GM12878 (cell line): ENCODE data around the gene RHOB. TPM values are rescaled to one million over a fixed set of nuclear protein-coding genes. Genes with fewer than 3 reads are reported as not detected.

Source experiments
- ATAC-seq: fragments of 200-7000 bp; cut with Tn5 transposase; 3 replicates; pipeline ENCODE4 v1.9.1; 2020; ENCODE audit warnings: mild to moderate bottlenecking, moderate library complexity
- BruUV-seq: library from RNA; stranded (reverse); fragments of 400-500 nt; replicated peaks from 2 replicates; lab custom pipeline; 2021; lab: Mats Ljungman, UMichigan
- CTCF ChIA-PET: fragments of 300-600 bp; sonication (Branson Sonifier 250); formaldehyde crosslinking; extraction: SDS; loops from one replicate; lab custom pipeline; 2021; ENCODE audit warnings: inconsistent platforms; lab: Yijun Ruan, JAX
- POLR2A ChIA-PET: fragments of 350-600 bp; formaldehyde crosslinking; extraction: SDS; loops from one replicate; lab custom pipeline; 2021; ENCODE audit warnings: inconsistent platforms; lab: Charles Lee
- RAD21 ChIA-PET: fragments of 300-600 bp; sonication (Branson Sonifier 250); formaldehyde crosslinking; loops from one replicate; lab custom pipeline; 2023; ENCODE audit warnings: antibody characterized with exemption; ENCODE audit not compliant: unreplicated experiment; lab: Charles Lee
- SMC1A ChIA-PET: fragments of 300-600 bp; sonication (Branson Sonifier 250); formaldehyde crosslinking; loops from one replicate; lab custom pipeline; 2023; ENCODE audit not compliant: unreplicated experiment, uncharacterized antibody; lab: Charles Lee
- DNase-seq: peaks from one replicate; pipeline ENCODE4 v3.0.0-alpha.2; 2011; ENCODE audit warnings: low read depth, low spot score
- FAIRE-seq: peaks from 3 replicates; lab custom pipeline; 2011; peaks lifted over from hg19 to GRCh38; lab: Jason Lieb, UNC
- H2AFZ ChIP-seq: 2 replicates; pipeline ENCODE4 v1.6.0; 2011; ENCODE audit warnings: low read depth, low read length, control low read depth; ENCODE audit not compliant: control insufficient read depth
- H3K27ac ChIP-seq: 2 replicates; pipeline ENCODE4 v1.5.1; 2011; ENCODE audit warnings: control low read depth; ENCODE audit not compliant: control insufficient read depth, insufficient read depth
- H3K27me3 ChIP-seq, 2 experiments: replicated peaks in 1 of 2; 2 replicates each; pipeline versions ENCODE4 v1.6.0 to v1.6.1; 2011; ENCODE audit warnings: low read length in 1 of 2; ENCODE audit not compliant: control insufficient read depth in 2 of 2, insufficient read depth in 2 of 2
- H3K36me3 ChIP-seq, 2 experiments: 2 replicates each; pipeline ENCODE4 v1.5.1; 2011; ENCODE audit warnings: low read length in 1 of 2; ENCODE audit not compliant: control insufficient read depth in 2 of 2, insufficient read depth in 2 of 2
- H3K4me1 ChIP-seq: 2 replicates; pipeline ENCODE4 v1.6.1; 2011; ENCODE audit warnings: mild to moderate bottlenecking, low read length, moderate library complexity, mixed read lengths; ENCODE audit not compliant: control insufficient read depth, insufficient read depth
- H3K4me2 ChIP-seq: 2 replicates; pipeline ENCODE4 v1.6.0; 2011; ENCODE audit warnings: control low read depth; ENCODE audit not compliant: control insufficient read depth, insufficient read depth
- H3K4me3 ChIP-seq: fragments of 200-600 bp; sonication (generic); 2 replicates; pipeline ENCODE4 v1.5.1; 2016
- H3K79me2 ChIP-seq: 2 replicates; pipeline ENCODE4 v1.6.0; 2011; ENCODE audit warnings: low read length; ENCODE audit not compliant: control insufficient read depth, insufficient read depth
- H3K9ac ChIP-seq: 2 replicates; pipeline ENCODE4 v1.8.0; 2011; ENCODE audit warnings: low read length, control low read depth, mixed read lengths; ENCODE audit not compliant: control insufficient read depth, insufficient read depth
- H3K9me3 ChIP-seq: replicated peaks from 3 replicates; pipeline ENCODE4 v1.5.1; 2011; ENCODE audit warnings: mild to moderate bottlenecking, low read length; ENCODE audit not compliant: control insufficient read depth, insufficient read depth
- H4K20me1 ChIP-seq: 2 replicates; pipeline ENCODE4 v1.6.0; 2011; ENCODE audit not compliant: control insufficient read depth, insufficient read depth
- CBFB ChIP-seq: IDR thresholded peaks from 2 replicates; pipeline ENCODE4 v1.6.1; 2016; ENCODE audit warnings: antibody characterized with exemption, low read depth
- CEBPB ChIP-seq, 2 experiments: fragments of 150-350 bp in 1 of 2; IDR thresholded peaks; 2 replicates each; pipeline ENCODE4 v1.6.1; 2012 to 2014; ENCODE audit warnings: low read depth in 2 of 2, low read length in 2 of 2, borderline replicate concordance in 1 of 2, inconsistent platforms in 1 of 2
- HDAC2 ChIP-seq: fragments of 200-600 bp; sonication (generic); IDR thresholded peaks from 2 replicates; pipeline ENCODE4 v1.6.1; 2017
- KLF5 ChIP-seq: fragments of 450-650 bp; IDR thresholded peaks from 2 replicates; pipeline ENCODE4 v1.6.1; 2014; ENCODE audit warnings: mild to moderate bottlenecking; ENCODE audit not compliant: partially characterized antibody
- NFIC ChIP-seq: IDR thresholded peaks from 2 replicates; pipeline ENCODE4 v1.6.1; 2012; ENCODE audit warnings: low read depth, mild to moderate bottlenecking, inconsistent platforms, low read length, moderate library complexity
- PML ChIP-seq: IDR thresholded peaks from 2 replicates; pipeline ENCODE4 v1.6.1; 2012; ENCODE audit warnings: low read length, inconsistent platforms
- ZNF384 ChIP-seq: IDR thresholded peaks from 2 replicates; pipeline ENCODE4 v1.6.1; 2012; ENCODE audit warnings: low read depth, mild to moderate bottlenecking, low read length, improper control_type of control experiment, borderline replicate concordance
- WGBS: methylation state at CpG from one replicate; pipeline ENCODE4 v1.1.6; 2016; ENCODE audit warnings: low lambda C conversion rate; ENCODE audit not compliant: insufficient replicate concordance, insufficient coverage; ENCODE audit errors: missing lambda C conversion rate; 5-methylcytosine and 5-hydroxymethylcytosine counted together
- in situ Hi-C: fragments of 300-500 bp; cut with MboI; formaldehyde crosslinking; loops from 9 replicates; pipeline ENCODE4 v1.14.3; 2018; ENCODE audit warnings: mixed read lengths
- intact Hi-C: fragments of 100-400 bp; cut with micrococcal nuclease; formaldehyde crosslinking; loops from one replicate; pipeline ENCODE4 v1.14.2; 2022; ENCODE audit not compliant: unreplicated experiment
- polyA plus RNA-seq, 11 experiments: library from polyadenylated mRNA; depleted of rRNA in 4 of 11; unstranded in 6 of 11; stranded (reverse) in 5 of 11; fragments of >200 nt; fragmentation: Nextera tagmentation in 4 of 11; fragmentation: Illumina TruSeq in 1 of 11; extraction: Ambion mirVana in 4 of 11; extraction: Trizol in 1 of 11; gene quantifications; 1 replicate in 1 of 11; 2 replicates in 10 of 11; pipeline versions ENCODE4 v1.2.1 to v1.2.3, GENCODE V29; 2011 to 2016; ENCODE audit warnings: inconsistent platforms in 2 of 11, missing spikeins in 2 of 11, low read depth in 1 of 11
- total RNA-seq, 4 experiments: library from RNA; depleted of rRNA in 3 of 4; stranded (reverse); fragments of >200 nt in 3 of 4; fragmentation: Illumina TruSeq in 1 of 4; extraction: Trizol in 1 of 4; gene quantifications; 2 replicates each; pipeline versions ENCODE4 v1.2.1 to v1.2.3, GENCODE V29; 2013 to 2021
- TF ChIP-seq, protein P1 (sequence below): fragments of 150-350 bp; IDR thresholded peaks from 2 replicates; pipeline ENCODE4 v1.6.1; 2014; ENCODE audit warnings: mild to moderate bottlenecking, low read depth, low read length

Gene RHOB
- total and polyA plus RNA-seq, 10 of the 15 experiments (the other 5 are each of a cell fraction or from before 2014, with no cell fraction given), result 0.03 to 4.5 (median 1.2) TPM

DNA sequence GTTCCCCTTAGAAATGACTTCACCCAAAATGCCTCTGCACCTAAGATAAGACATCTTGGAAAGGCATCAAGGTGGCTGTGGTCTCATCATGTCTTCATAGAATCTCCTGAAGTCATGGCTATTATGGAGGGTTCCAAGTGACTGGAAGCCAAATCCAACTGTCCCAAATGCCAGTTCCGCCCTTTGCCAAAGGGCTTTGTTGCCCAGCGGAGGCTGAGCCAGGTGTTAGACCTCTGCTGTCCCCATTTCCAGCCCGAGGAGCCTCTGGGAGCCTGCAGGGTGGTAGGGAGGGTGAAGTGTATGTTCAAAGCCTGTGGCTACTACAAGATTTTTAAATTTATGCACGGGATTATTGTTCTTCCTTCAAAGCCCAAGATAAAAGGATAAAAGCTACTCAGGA lies 25.7 kb downstream of the RHOB start (continued):
- no peak for TF ChIP-seq CBFB
- no peak for TF ChIP-seq ZNF384
- TF ChIP-seq, all 136 proteins: peak for 0

DNA sequence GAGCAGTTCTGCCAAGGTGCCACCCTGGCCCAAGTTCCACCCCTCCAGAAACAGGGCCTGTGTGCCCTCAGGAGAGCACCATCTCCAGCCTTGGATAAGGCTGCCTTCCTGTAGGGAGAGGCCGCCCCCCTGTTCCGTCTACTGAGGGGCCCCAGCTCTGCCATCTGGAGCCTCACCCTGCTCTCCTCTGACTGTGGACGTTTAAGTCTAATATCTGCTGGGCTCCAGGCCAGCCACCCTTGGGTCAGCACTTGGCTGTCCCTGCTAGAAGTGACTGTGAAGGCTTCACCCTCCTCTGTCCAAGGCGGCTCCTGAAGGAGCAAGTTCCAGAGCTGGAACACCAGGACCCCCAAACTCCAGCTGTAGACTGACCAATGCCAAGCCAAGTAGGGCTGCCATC lies 26.3 kb downstream of the RHOB start:
- no peak overlapping the region for H3K9ac ChIP-seq
- FAIRE-seq, result no peak
- RAD21 ChIA-PET, result no interaction called here
- H3K4me2 ChIP-seq, result no peak overlapping the region
- POLR2A ChIA-PET, result no interaction called here
- in situ Hi-C loops, result no loop called here
- no peak overlapping the region for H3K27ac ChIP-seq
- TF ChIP-seq NFIC, result no peak
- no peak for TF ChIP-seq HDAC2
- no peak for TF ChIP-seq CEBPB (IDR thresholded peaks at IDR 0.05; ENCODE audit: borderline replicate concordance in 1 of 2, low read depth in 2 of 2, low read length in 2 of 2)
- TF ChIP-seq, protein P1, sequence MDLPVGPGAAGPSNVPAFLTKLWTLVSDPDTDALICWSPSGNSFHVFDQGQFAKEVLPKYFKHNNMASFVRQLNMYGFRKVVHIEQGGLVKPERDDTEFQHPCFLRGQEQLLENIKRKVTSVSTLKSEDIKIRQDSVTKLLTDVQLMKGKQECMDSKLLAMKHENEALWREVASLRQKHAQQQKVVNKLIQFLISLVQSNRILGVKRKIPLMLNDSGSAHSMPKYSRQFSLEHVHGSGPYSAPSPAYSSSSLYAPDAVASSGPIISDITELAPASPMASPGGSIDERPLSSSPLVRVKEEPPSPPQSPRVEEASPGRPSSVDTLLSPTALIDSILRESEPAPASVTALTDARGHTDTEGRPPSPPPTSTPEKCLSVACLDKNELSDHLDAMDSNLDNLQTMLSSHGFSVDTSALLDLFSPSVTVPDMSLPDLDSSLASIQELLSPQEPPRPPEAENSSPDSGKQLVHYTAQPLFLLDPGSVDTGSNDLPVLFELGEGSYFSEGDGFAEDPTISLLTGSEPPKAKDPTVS, result no peak
- TF ChIP-seq KLF5, result no peak
- no peak for TF ChIP-seq CBFB
- TF ChIP-seq PML, result no peak
- TF ChIP-seq, all 136 proteins: peak for 0
- H3K9me3 ChIP-seq, result no peaks in the 10 kb centered on the region; the same call in 2 of the 3 replicates
- H3K36me3 ChIP-seq, result no peaks in the 10 kb centered on the region
- BruUV-seq, result no TSS peak
- no peaks in the 10 kb centered on the region for H3K79me2 ChIP-seq
- no peaks in the 10 kb centered on the region for H4K20me1 ChIP-seq
- CTCF ChIA-PET, result no interaction called here
- no peaks in the 10 kb centered on the region; a peak in 1 of 4 replicates for H3K27me3 ChIP-seq
- intact Hi-C loops, result no loop called here
- SMC1A ChIA-PET, result interaction anchor here (1.3 kb wide), 1 partner anchor 48 kb away, joined by 3 read pairs; no protein-coding TSS in a partner anchor
- H3K4me3 ChIP-seq, result no peak overlapping the region
- no peak for ATAC-seq
- H3K4me1 ChIP-seq, result no peaks in the 10 kb centered on the region
- H2AFZ ChIP-seq, result no peak overlapping the region
- DNase-seq, result no peak
- 54% methylated on average over 4 of the region's 4 CpGs for WGBS
